Epithelial cell of proximal tubule (primary cell): Measurements from ENCODE around the gene UBXN2A. TPM values are rescaled to one million over a fixed set of nuclear protein-coding genes. Genes with fewer than 3 reads are reported as not detected.

Experiments
- DNase-seq: peaks from one replicate; pipeline ENCODE4 v3.0.0-alpha.2; 2011; ENCODE audit warnings: low read depth
- H3K4me3 ChIP-seq: 2 replicates; pipeline ENCODE4 v1.5.1; 2011; ENCODE audit warnings: low read depth, mild to moderate bottlenecking, low read length
- total RNA-seq: library from RNA; depleted of rRNA; stranded (reverse); fragments of >200 nt; gene quantifications from 2 replicates; pipeline ENCODE4 v1.2.3, GENCODE V29; 2015
- TF ChIP-seq, protein P1 (sequence below): conservative IDR thresholded peaks from 2 replicates; pipeline ENCODE4 v1.5.1; 2012; ENCODE audit warnings: low read depth, mild to moderate bottlenecking, low read length

The UBXN2A gene
- total RNA-seq, 1 donor from 2014 or later, result 13.4 TPM

DNA sequence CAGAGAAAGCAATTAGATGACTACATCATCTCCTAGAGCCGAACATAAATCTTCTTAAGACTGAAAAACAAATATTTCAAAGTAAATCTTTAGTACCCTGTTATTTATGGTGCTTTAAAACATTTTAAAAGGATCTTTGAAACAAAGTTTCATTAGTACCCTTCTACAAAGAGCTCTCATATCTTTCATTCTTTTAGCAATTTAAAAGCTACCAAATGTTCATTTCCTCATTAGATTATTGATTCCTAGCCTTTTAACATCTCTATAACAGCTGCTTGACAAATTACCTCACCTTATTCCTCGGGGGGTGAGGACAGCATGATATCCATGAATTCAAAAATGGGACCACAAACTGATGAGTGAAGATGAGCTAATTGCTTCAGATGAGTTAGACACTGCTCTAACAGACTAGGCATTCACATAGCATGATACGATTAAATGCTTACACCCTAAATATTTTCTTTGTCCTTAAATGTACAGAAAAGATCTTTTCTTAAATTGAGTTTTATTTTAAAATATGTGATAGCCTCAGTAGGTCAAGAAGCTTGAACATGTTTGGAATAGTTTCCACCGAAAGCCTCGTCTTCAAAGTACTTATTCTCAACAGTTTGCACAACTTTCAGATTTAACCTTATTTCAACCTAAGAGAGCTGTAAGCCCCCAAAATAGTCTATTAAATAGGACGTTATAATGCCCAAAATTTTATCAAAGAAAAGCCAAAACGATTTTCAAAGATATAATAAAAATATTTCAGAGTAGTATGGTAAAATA is 15.5 kb upstream of the UBXN2A start:
- peak overlapping the region; percentile 97 for H3K4me3 ChIP-seq
- TF ChIP-seq, protein P1, sequence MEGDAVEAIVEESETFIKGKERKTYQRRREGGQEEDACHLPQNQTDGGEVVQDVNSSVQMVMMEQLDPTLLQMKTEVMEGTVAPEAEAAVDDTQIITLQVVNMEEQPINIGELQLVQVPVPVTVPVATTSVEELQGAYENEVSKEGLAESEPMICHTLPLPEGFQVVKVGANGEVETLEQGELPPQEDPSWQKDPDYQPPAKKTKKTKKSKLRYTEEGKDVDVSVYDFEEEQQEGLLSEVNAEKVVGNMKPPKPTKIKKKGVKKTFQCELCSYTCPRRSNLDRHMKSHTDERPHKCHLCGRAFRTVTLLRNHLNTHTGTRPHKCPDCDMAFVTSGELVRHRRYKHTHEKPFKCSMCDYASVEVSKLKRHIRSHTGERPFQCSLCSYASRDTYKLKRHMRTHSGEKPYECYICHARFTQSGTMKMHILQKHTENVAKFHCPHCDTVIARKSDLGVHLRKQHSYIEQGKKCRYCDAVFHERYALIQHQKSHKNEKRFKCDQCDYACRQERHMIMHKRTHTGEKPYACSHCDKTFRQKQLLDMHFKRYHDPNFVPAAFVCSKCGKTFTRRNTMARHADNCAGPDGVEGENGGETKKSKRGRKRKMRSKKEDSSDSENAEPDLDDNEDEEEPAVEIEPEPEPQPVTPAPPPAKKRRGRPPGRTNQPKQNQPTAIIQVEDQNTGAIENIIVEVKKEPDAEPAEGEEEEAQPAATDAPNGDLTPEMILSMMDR, result no peak

DNA sequence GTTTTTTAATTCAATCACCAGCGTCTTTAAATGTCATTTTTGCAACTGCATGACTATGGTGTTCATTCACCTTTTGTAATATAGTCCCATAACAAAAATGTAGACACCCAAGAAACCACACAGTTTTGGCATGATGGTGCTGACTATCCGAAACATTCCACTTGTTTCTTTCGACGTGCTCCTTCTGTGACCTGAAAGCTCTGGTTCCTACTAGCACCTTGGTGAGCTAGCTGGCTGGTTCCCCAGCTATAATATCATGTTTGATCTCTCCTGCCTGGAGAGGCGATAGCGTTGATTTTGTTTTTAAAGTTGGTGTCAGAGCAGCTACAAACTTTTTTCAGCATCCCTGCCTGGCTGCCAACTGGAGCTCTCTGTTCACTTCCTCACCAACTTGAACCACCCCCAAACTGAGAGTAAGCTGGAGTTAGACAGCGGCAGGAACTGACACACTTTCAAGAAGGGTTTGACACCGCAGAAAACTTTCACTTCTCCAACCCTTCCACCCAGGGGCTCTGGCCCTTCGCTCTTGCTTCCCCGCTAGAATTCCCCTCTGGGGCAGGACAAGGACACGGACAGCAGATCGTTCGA is 14.5 kb upstream of the UBXN2A start:
- TF ChIP-seq, protein P1, result no peak
- DNase-seq, result no peak
- H3K4me3 ChIP-seq, result peak overlapping the region; percentile 97

More for the DNA sequence above, 15.5 kb upstream of the UBXN2A start:
- no peak for DNase-seq

DNA sequence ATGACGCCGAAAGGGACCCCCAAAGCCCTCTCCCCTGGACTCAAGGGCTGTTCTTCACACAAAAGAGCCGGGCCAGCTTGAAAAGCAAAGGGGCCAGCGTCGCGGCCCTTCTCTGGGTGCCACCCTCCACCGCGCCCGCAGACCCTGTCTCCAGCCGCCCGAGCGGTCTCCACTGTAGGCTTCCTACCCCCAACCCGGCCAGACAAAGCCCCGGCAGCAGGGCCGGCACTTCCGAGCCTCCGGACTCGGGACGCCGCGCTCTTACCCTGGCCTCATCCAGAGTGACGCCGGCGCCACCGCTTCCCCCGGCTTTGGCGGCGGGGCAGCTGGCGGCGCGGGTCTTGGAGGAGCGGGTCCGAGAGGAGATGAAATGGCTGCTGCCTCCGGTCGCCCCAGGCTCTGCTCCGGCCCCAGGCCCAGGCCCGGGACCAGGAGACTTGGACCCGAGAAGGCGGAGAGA is 13.9 kb upstream of the UBXN2A start:
- TF ChIP-seq, protein P1, result no peak
- DNase-seq, result no peak

DNA sequence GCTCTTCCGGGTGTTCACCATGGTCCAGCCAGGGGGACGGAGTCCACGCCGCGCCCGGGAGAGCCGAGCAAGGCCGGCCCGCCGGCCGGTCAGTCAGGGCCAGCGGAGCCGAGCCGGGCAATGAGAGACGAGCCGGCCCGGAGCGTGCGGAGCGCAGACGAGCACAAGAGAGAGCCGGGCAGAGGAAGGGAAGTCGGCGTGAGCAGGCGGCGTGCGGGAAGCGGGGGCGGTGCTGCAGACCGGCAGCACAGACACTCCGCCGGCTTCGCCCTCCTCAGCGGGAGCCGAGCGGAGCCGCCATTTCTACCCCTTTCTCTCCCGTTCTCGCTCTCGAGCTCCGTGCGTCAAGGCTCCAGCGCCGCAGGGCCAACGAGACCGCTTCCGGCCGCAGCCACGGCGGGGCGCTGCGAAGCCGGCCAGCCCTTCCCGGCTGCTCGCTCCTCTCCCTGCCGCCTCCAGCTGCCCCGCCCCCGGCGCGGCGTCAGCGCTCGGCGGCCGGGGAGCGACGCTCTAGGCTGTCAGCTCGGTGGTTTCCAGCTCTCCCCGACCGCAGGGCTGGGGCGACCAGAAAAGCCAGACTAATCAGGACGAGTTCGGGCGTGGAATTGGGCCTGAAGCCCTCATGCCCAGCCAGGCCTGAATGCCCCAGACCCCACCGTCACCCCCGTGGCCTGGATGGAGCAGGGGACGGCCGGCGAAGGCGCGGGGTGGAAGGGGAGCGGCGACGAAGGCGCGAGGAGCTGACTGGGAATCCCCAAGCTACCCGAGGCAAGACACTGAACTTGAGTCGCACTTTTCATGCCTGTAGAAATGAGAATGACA is 13.3 kb upstream of the UBXN2A start, which contains the start of gene ATAD2B:
Gene ATAD2B (minus strand): TSS at position 374 of the 822 bp plus-strand sequence. CDS start 353 bp downstream, at position 21.
- TF ChIP-seq, protein P1, result peak; percentile 71
- no peak for DNase-seq

More for the DNA sequence above, 13.9 kb upstream of the UBXN2A start:
- peak overlapping the region; percentile 97 for H3K4me3 ChIP-seq

DNA sequence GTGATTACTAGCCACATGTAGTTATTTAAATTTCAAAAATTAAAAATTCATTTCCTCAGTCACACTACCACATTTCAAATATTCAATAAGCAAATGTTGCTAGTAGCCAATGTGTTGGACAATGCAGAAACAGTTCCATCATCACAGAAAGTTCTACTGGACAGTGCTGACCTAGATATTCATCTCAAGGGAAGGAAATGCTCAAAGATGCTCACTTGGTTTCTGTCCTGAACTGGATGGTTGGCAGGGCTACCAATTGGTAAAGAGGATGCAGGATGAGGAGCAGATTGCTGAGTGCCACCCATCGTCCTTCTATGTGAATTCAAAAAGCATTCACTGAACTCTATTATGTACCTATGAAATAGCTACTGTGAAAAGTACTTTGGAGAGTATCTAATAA is 6.0 kb upstream of the UBXN2A start:
- no peak for DNase-seq
- H3K4me3 ChIP-seq, result no peak overlapping the region
- TF ChIP-seq, protein P1, result no peak

More for the DNA sequence above, 13.3 kb upstream of the UBXN2A start, which contains the start of gene ATAD2B:
- H3K4me3 ChIP-seq, result peak within 1 kb of the TSS; percentile 97

GRCh38 chr2:23940718-23941620 is 706 bp downstream of the UBXN2A start:
- peak overlapping the region; percentile 67 for H3K4me3 ChIP-seq
- DNase-seq, result no peak
- TF ChIP-seq, protein P1, result no peak
